PC-9 (cell line): Measurements from ENCODE around the gene OLR1. TPM values are rescaled to one million over a fixed set of nuclear protein-coding genes. Genes with fewer than 3 reads are reported as not detected.

Source experiments
- BruUV-seq: library from RNA; stranded (reverse); fragments of 400-500 nt; replicated peaks from 2 replicates; lab custom pipeline; 2021; lab: Mats Ljungman, UMichigan
- CTCF ChIA-PET: fragments of 300-600 bp; sonication (Branson Sonifier 250); formaldehyde crosslinking; loops from one replicate; lab custom pipeline; 2022; ENCODE audit warnings: antibody characterized with exemption; lab: Charles Lee
- POLR2A ChIA-PET: fragments of 300-600 bp; sonication (Branson Sonifier 250); formaldehyde crosslinking; loops from one replicate; lab custom pipeline; 2022; ENCODE audit warnings: antibody characterized with exemption; ENCODE audit not compliant: unreplicated experiment; lab: Charles Lee
- DNase-seq, 2 experiments: peaks; one replicate each; pipeline versions ENCODE4 v3.0.0 to v3.0.0-alpha.2; 2015 to 2022; ENCODE audit warnings: mixed read lengths in 1 of 2
- H2AFZ ChIP-seq: fragments of 200-600 bp; sonication (generic); 2 replicates; pipeline ENCODE4 v1.8.1; 2017; ENCODE audit warnings: antibody characterized with exemption
- H3F3A ChIP-seq: fragments of 200-600 bp; sonication (generic); 2 replicates; pipeline ENCODE4 v1.8.1; 2017; ENCODE audit warnings: antibody characterized with exemption, mild to moderate bottlenecking, low read depth; ENCODE audit not compliant: insufficient read depth
- H3K27ac ChIP-seq: fragments of 200-600 bp; sonication (generic); 2 replicates; pipeline ENCODE4 v1.6.1; 2016; ENCODE audit warnings: mixed run types
- H3K27me3 ChIP-seq: fragments of 200-600 bp; sonication (generic); 2 replicates; pipeline ENCODE4 v1.6.1; 2016; ENCODE audit warnings: low read depth, mixed run types; ENCODE audit not compliant: insufficient read depth
- H3K36me3 ChIP-seq: fragments of 200-600 bp; sonication (generic); 2 replicates; pipeline ENCODE4 v1.6.1; 2016; ENCODE audit warnings: low read depth, mixed run types
- H3K4me1 ChIP-seq: fragments of 200-600 bp; sonication (generic); replicated peaks from 2 replicates; pipeline ENCODE4 v1.6.1; 2016; ENCODE audit warnings: mixed run types; ENCODE audit not compliant: insufficient read depth
- H3K4me2 ChIP-seq: fragments of 200-600 bp; sonication (generic); 2 replicates; pipeline ENCODE4 v1.6.1; 2017; ENCODE audit warnings: mixed run types
- H3K4me3 ChIP-seq: fragments of 200-600 bp; sonication (generic); 2 replicates; pipeline ENCODE4 v1.6.1; 2016; ENCODE audit warnings: mixed run types
- H3K79me2 ChIP-seq: fragments of 200-600 bp; sonication (generic); 2 replicates; pipeline ENCODE4 v1.6.1; 2017; ENCODE audit warnings: low read depth, mixed run types
- H3K9me2 ChIP-seq: fragments of 200-600 bp; sonication (generic); 2 replicates; pipeline ENCODE4 v1.8.1; 2017; ENCODE audit warnings: mild to moderate bottlenecking; ENCODE audit not compliant: insufficient read depth
- H3K9me3 ChIP-seq: fragments of 200-600 bp; sonication (generic); 2 replicates; pipeline ENCODE4 v1.8.1; 2016; ENCODE audit warnings: low read depth; ENCODE audit not compliant: insufficient read depth
- H4K20me1 ChIP-seq: fragments of 200-600 bp; sonication (generic); 2 replicates; pipeline ENCODE4 v1.8.1; 2017; ENCODE audit not compliant: insufficient read depth
- CTCF ChIP-seq: fragments of 200-600 bp; sonication (generic); conservative IDR thresholded peaks from 2 replicates; pipeline ENCODE4 v1.6.1; 2017; ENCODE audit warnings: mixed run types, antibody characterized with exemption, mild to moderate bottlenecking, moderate library complexity
- EZH2 ChIP-seq: fragments of 200-600 bp; sonication (generic); IDR thresholded peaks from 2 replicates; pipeline ENCODE4 v1.8.0; 2017; ENCODE audit warnings: antibody characterized with exemption, low read depth
- intact Hi-C: fragments of 100-400 bp; cut with micrococcal nuclease; formaldehyde crosslinking; loops from one replicate; pipeline ENCODE4 v1.10.0; 2022; ENCODE audit not compliant: unreplicated experiment
- total RNA-seq: library from RNA; stranded (reverse); gene quantifications from 2 replicates; pipeline ENCODE4 v1.2.3, GENCODE V29; 2021

The OLR1 gene
- total RNA-seq, 1 experiment from 2014 or later: 22.4 TPM

DNA sequence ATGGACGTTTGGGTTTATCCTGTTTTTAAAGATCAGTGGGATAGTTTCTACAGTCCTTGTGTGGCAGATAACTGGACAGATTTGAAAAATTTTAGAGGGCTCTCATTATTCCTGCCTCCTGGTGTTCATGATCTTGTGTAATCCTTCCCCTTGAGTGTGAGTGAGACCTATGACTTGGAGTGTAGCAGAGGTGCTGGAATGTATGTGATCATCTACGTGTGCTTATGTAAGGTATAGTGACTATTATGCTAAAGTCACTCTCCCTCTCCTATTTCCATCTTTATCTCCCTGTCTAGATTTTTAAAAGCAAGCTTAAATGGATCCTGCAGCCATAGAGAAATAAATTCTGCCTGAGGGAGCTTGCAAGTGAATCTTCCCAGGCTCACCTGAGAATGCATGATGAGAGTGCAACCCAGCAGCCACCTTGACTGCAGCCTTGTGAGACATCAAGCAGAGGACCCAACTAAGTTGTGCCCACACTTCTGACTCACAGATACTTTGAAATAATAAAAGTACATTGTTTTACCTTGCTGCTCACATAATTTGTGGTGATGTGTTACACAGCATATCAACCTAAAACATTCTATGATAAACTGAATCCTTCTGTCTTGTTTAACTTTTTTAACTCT lies 3.2 kb upstream of the OLR1 start:
- Histone ChIP-seq H3K79me2 (no peaks in the 10 kb centered on the region), H4K20me1 (no peaks in the 10 kb centered on the region), H3K36me3 (no peaks in the 10 kb centered on the region), H3K9me3 (no peaks in the 10 kb centered on the region), H3K4me3 (no peak overlapping the region), H2AFZ (no peak overlapping the region), H3K4me2 (no peak overlapping the region), H3K27me3 (no peaks in the 10 kb centered on the region), H3K27ac (no peak overlapping the region), H3K4me1 (peaks cover 32% of the 10 kb centered on the region), H3F3A (peaks cover 16% of the 10 kb centered on the region; the same call in 1 of the 2 replicates), H3K9me2 (no peaks in the 10 kb centered on the region)
- intact Hi-C loops: no loop called here
- no TSS peak for BruUV-seq
- ChIA-PET POLR2A (no interaction called here), CTCF (interaction anchor here (1.4 kb wide), 1 partner anchor 22 kb away, joined by 8 read pairs; no protein-coding TSS in a partner anchor)
- no peak for DNase-seq
- TF ChIP-seq CTCF (no peak), EZH2 (no peak)

DNA sequence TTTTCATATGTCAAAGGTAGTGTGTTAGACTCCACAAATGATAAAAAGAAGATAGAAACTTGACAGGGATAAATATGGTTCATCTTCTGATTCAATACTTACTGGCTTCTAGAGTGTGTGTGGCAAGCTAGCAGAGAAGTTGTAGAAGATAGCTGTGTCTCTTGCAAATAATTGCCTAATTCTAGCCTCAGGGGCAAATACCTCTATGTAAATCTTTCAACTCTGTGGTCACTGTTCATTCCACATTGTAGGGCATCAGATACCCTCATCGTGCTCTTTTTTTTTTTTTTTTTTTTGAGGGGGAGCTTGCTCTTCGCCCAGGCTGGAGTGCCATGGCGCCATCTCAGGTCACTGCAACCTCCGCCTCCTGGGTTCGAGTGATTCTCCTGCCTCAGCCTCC lies 1.7 kb downstream of the OLR1 start:
- DNase-seq: peak in 1 of 2 experiments; percentile 82

GRCh38 chr12:10169104-10169503 lies 2.8 kb downstream of the OLR1 start:
- TF ChIP-seq EZH2: no peak
- TF ChIP-seq CTCF: no peak
- BruUV-seq: no TSS peak
- Histone ChIP-seq H3K79me2 (no peaks in the 10 kb centered on the region), H3F3A (peaks cover 4% of the 10 kb centered on the region; the same call in 1 of the 2 replicates), H3K27me3 (no peaks in the 10 kb centered on the region), H3K9me2 (no peaks in the 10 kb centered on the region), H3K9me3 (no peaks in the 10 kb centered on the region), H2AFZ (no peak overlapping the region), H4K20me1 (no peaks in the 10 kb centered on the region), H3K36me3 (no peaks in the 10 kb centered on the region), H3K4me3 (no peak overlapping the region), H3K4me1 (peaks cover 37% of the 10 kb centered on the region), H3K4me2 (peak overlapping the region; percentile 40), H3K27ac (peak overlapping the region; percentile 41)
- intact Hi-C loops: loop anchor here (5.0 kb wide), 1 partner anchor 43 kb away; the partner anchor contains the start of gene GABARAPL1
- DNase-seq: peak in 1 of 2 experiments; percentile 67
- ChIA-PET CTCF (interaction anchor here (1.7 to 2.0 kb wide), 2 partner anchors 16 to 21 kb away, joined by 4 to 12 read pairs; no protein-coding TSS in a partner anchor), POLR2A (interaction anchor here (0.6 to 1.6 kb wide), 3 partner anchors 15 to 45 kb away, joined by 3 to 11 read pairs (median 3); no protein-coding TSS in a partner anchor)

More for the DNA sequence above, 1.7 kb downstream of the OLR1 start:
- TF ChIP-seq EZH2 (no peak), CTCF (no peak)
- Histone ChIP-seq H3K27ac (peak overlapping the region; percentile 41), H3K4me2 (peak overlapping the region; percentile 40; the same call in 1 of the 2 replicates), H2AFZ (no peak overlapping the region), H3K9me2 (no peaks in the 10 kb centered on the region), H4K20me1 (no peaks in the 10 kb centered on the region), H3K79me2 (no peaks in the 10 kb centered on the region), H3K4me1 (peaks cover 37% of the 10 kb centered on the region), H3K27me3 (no peaks in the 10 kb centered on the region), H3K4me3 (no peak overlapping the region), H3K9me3 (no peaks in the 10 kb centered on the region), H3K36me3 (no peaks in the 10 kb centered on the region), H3F3A (peaks cover 4% of the 10 kb centered on the region; the same call in 1 of the 2 replicates)
- POLR2A ChIA-PET: interaction anchor here (0.6 to 1.6 kb wide), 8 partner anchors 17 to 549 kb away, joined by 3 to 18 read pairs (median 8); no protein-coding TSS in a partner anchor
- intact Hi-C loops: no loop called here
- BruUV-seq: no TSS peak
- CTCF ChIA-PET: interaction anchor here (0.7 to 2.0 kb wide), 4 partner anchors 10 to 138 kb away, joined by 4 to 12 read pairs (median 6); no protein-coding TSS in a partner anchor
